Lung (tissue), 12 donors: ENCODE data around the gene PASK. TPM values are rescaled to one million over a fixed set of nuclear protein-coding genes. Genes with fewer than 3 reads are reported as not detected.

Source experiments
- ATAC-seq: fragments of 200-7000 bp; cut with Tn5 transposase; one replicate; pipeline ENCODE4 v1.9.1; 2020; ENCODE audit warnings: moderate number of reproducible peaks; ENCODE audit not compliant: insufficient read depth, low FRiP score
- DNase-seq, 3 donors: peaks; one replicate each; pipeline ENCODE4 v3.0.0-alpha.2; 2013 to 2017
- H3K27ac ChIP-seq, 2 donors: one replicate each; pipeline ENCODE4 v1.5.1; 2013; ENCODE audit warnings: mild to moderate bottlenecking in 2 of 2, moderate library complexity in 2 of 2, control low read depth in 1 of 2, inconsistent platforms in 1 of 2, low read depth in 1 of 2, low read length in 1 of 2
- H3K27me3 ChIP-seq, 3 donors: one replicate each; pipeline ENCODE4 v1.5.1; 2013; ENCODE audit warnings: low read length in 2 of 3; ENCODE audit not compliant: control insufficient read depth in 3 of 3, insufficient read depth in 3 of 3
- H3K36me3 ChIP-seq, 4 donors: one replicate each; pipeline ENCODE4 v1.5.1; 2013; ENCODE audit warnings: low read length in 4 of 4, mild to moderate bottlenecking in 1 of 4, moderate library complexity in 1 of 4; ENCODE audit not compliant: control insufficient read depth in 4 of 4, insufficient read depth in 4 of 4
- H3K4me1 ChIP-seq, 5 donors: one replicate each; pipeline ENCODE4 v1.5.1; 2013; ENCODE audit warnings: low read length in 5 of 5, mild to moderate bottlenecking in 2 of 5, moderate library complexity in 1 of 5; ENCODE audit not compliant: control insufficient read depth in 5 of 5, insufficient read depth in 5 of 5
- H3K4me3 ChIP-seq: one replicate; pipeline ENCODE4 v1.5.1; 2013; ENCODE audit warnings: mild to moderate bottlenecking, control low read depth, moderate library complexity
- H3K9ac ChIP-seq, 2 donors: one replicate each; pipeline ENCODE4 v1.5.1; 2013; ENCODE audit warnings: low read length in 2 of 2, control low read depth in 1 of 2; ENCODE audit not compliant: insufficient read depth in 1 of 2
- H3K9me3 ChIP-seq, 4 donors: one replicate each; pipeline ENCODE4 v1.5.1; 2013; ENCODE audit warnings: low read length in 3 of 4, mild to moderate bottlenecking in 1 of 4, moderate library complexity in 1 of 4; ENCODE audit not compliant: control insufficient read depth in 4 of 4, insufficient read depth in 3 of 4
- CTCF ChIP-seq: IDR thresholded peaks from 2 replicates; pipeline ENCODE4 v1.5.1; 2012; ENCODE audit warnings: mild to moderate bottlenecking; ENCODE audit errors: control extremely low read depth, extremely low read depth
- WGBS, 2 donors: extraction: QIAGEN DNeasy Blood & Tissue Kit; methylation state at CpG; one replicate each; pipeline ENCODE4 v1.1.7; 2013; 5-methylcytosine and 5-hydroxymethylcytosine counted together
- polyA plus RNA-seq, 2 donors: library from polyadenylated mRNA; stranded (reverse); fragments of 200-250 nt; gene quantifications; one replicate each; pipeline ENCODE4 v1.2.1, GENCODE V29; 2013
- total RNA-seq, 2 donors: library from RNA; depleted of rRNA in 1 of 2; stranded (reverse); fragments of >200 nt in 1 of 2; gene quantifications; one replicate each; pipeline ENCODE4 v1.2.1, GENCODE V29; 2014 to 2021
- donor health status: control.
- donor health status: control.
- donor health status: Bipolar disorder and iron deficiency.
- donor health status: healthy.
- donor health status: DM: yes; HTN: yes; CAD: no.

Gene PASK
- total and polyA plus RNA-seq, 4 donors, result 3.5 to 21.8 (median 13.2) TPM

- no peak overlapping the region for H3K27ac ChIP-seq
- H3K36me3 ChIP-seq, result peaks cover 0 to 12% (median 8%) of the 10 kb centered on the region in 4 donors
- no peak overlapping the region for H3K9ac ChIP-seq
- no peaks in the 10 kb centered on the region for H3K9me3 ChIP-seq
- TF ChIP-seq CTCF, result no peak
- no peaks in the 10 kb centered on the region for H3K4me1 ChIP-seq
- WGBS, 2 donors, result 89 to 91% methylated on average over 16 of the region's 16 CpGs
- ATAC-seq, result no peak
- DNase-seq, result no peak
- no peaks in the 10 kb centered on the region for H3K27me3 ChIP-seq
- H3K4me3 ChIP-seq, result no peak overlapping the region
Observed at GRCh38 chr2:241123816-241124536, 25.3 kb downstream of the PASK start.

GRCh38 chr2:241122376-241123002 is 26.8 kb downstream of the PASK start:
- Histone ChIP-seq H3K27ac (no peak overlapping the region), H3K4me3 (no peak overlapping the region), H3K9me3 (no peaks in the 10 kb centered on the region), H3K9ac (no peak overlapping the region), H3K4me1 (no peaks in the 10 kb centered on the region), H3K36me3 (peaks cover 0 to 12% (median 8%) of the 10 kb centered on the region in 4 donors), H3K27me3 (no peaks in the 10 kb centered on the region)
- WGBS, 2 donors, result 90 to 96% methylated on average over 19 of the region's 19 CpGs
- no peak for ATAC-seq
- no peak for DNase-seq
- TF ChIP-seq CTCF, result no peak

- peaks cover 0 to 16% (median 7%) of the 10 kb centered on the region in 4 donors for H3K36me3 ChIP-seq
- ATAC-seq (no peak), DNase-seq (no peak)
- H3K9me3 ChIP-seq, result no peaks in the 10 kb centered on the region
- no peak overlapping the region for H3K27ac ChIP-seq
- 84 to 88% methylated on average over 5 of the region's 5 CpGs for WGBS, 2 donors
- no peaks in the 10 kb centered on the region for H3K4me1 ChIP-seq
- H3K4me3 ChIP-seq, result no peak overlapping the region
- no peaks in the 10 kb centered on the region for H3K27me3 ChIP-seq
- H3K9ac ChIP-seq, result no peak overlapping the region
- no peak for TF ChIP-seq CTCF
Observed at GRCh38 chr2:241121008-241121407, 28.3 kb downstream of the PASK start.
